Amniotic epithelial cell (primary cell): ENCODE results near the gene HLA-E.
"Not testable (repeated sequence)": the region's sequence is repeated elsewhere in the genome, so short reads cannot be mapped to it uniquely, and the experiment has no call there.

Experiments
- DNase-seq: peaks from one replicate; pipeline ENCODE4 v3.0.0-alpha.2; 2010; ENCODE audit warnings: low read depth

HLA-E gene

DNA sequence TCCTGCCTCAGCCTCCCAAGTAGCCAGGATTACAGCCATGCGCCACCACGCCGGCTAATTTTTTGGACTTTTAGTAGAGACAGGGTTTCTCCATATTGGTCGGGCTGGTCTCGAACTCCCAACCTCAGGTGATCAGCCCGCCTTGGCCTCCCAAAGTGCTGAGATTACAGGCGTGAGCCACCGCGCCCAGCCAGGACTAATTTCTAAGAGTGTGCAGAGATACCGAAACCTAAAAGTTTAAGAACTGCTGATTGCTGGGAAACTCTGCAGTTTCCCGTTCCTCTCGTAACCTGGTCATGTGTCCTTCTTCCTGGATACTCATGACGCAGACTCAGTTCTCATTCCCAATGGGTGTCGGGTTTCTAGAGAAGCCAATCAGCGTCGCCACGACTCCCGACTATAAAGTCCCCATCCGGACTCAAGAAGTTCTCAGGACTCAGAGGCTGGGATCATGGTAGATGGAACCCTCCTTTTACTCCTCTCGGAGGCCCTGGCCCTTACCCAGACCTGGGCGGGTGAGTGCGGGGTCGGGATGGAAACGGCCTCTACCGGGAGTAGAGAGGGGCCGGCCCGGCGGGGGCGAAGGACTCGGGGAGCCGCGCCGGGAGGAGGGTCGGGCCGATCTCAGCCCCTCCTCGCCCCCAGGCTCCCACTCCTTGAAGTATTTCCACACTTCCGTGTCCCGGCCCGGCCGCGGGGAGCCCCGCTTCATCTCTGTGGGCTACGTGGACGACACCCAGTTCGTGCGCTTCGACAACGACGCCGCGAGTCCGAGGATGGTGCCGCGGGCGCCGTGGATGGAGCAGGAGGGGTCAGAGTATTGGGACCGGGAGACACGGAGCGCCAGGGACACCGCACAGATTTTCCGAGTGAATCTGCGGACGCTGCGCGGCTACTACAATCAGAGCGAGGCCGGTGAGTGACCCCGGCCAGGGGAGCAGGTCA lies at the start of gene HLA-E:
TSS of gene HLA-E (plus strand) at position 429 of the 945 bp plus-strand sequence. CDS start at position 452, 23 bp downstream.
- peak; percentile 99 for DNase-seq

- no peak for DNase-seq
Observed at GRCh38 chr6:30441171-30441570, 48.1 kb upstream of the HLA-E start.

GRCh38 chr6:30443657-30444450 lies 45.5 kb upstream of the HLA-E start:
- DNase-seq: peak; percentile 19

DNA sequence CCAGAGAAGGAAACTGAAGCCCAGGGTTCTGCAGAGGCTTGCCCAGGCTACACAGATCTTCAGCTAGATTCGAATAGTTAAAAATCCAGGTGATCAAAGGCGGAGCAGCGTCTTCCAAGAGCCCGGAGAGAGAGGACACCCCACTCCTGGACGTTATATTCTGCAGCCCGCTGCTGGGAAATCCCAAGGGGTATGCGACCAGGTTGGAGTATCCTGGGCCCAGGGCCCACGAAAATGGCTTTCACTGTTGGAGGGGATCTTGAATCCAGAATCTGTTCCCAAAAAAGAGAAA lies 44.9 kb upstream of the HLA-E start:
- no peak for DNase-seq

- no peak for DNase-seq
Observed at GRCh38 chr6:30446259-30446658, 43.0 kb upstream of the HLA-E start.

GRCh38 chr6:30447237-30447636 lies 42.1 kb upstream of the HLA-E start:
- peak; percentile 10 for DNase-seq

GRCh38 chr6:30450548-30450908 lies 38.8 kb upstream of the HLA-E start:
- no peak for DNase-seq

DNA sequence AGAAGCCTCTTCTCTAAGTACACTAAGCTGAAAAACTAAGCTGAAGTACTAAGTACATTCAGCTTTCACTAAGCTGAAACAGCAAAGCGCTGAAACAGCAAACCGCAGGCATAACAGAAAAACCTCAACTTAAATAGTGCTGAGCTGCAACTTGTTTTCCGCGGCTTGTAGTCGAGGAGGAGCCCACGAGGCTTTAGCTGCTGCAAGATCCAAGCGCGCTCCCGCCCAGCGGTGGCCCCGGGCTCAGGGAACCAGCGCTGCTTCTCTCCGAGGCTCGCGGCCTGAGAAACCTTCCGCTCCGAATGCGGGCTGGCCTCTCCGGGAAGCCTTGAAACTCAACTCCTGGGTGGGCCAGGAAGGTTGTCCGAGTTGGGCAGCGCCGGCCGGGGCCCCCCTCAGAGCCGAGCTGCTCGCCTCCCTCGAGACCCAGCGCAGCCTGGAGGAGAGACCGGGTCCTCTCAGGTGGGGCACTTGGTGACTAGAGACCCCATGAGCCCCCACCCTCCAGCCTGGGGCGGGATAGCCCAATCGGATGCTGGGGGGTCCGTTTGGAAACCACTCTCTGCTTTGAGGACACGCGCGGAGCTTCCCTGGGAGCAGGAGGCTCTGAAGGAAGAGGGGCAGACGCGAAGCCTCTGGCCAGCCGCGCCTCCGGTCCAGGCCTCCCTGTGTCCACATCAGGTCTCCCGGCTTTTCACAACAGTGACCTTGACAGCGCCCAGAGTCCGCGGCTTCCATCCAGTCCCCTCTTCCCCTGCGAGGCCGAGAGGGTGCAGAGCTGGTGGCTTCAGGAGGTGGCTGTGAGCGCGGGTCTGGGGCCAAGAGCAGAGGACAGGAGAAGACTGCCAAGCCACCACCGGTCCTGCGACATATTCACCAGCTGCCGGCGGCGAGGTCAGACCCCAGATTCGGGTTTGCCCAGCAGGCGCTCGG lies 38.1 kb upstream of the HLA-E start:
- peak; percentile 76 for DNase-seq

DNA sequence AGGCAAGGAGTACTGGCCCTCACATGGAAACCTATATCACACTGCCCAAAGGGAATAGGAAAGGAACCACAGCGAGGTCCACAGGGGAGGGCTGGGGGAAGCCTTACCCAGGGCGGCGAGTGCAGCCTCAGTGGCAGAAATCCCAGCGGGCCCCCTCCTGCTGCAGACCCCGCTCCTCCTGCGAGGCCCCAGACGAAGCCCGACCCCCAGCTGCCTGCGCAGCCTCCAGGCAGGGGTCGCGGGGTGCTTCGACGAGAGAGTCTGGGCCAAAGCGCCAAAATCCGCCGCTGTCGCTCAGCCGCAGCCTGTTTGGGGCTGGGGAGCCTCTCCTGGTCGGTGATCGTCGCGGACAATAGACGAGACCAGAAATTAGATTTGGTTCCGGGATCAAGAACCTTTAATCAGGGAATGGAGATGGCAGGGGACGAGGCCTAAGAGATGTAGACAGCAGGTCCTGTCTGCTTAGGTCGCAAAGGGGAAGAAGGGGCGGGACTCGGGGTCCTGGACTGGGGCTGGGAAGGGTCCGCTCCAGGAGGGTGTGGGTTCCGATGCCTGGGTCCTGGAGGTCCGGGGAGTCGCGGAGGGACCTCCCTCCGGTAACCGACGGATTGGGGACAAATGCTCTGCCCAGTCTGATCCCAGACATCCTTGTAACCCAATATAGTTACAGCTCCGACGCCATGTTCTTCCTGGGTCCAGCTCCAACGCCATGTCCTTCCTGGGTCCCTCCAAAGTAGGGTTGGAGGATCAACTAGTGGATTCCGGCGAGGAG lies 36.4 kb upstream of the HLA-E start:
- DNase-seq: no peak

GRCh38 chr6:30453508-30454116 lies 35.7 kb upstream of the HLA-E start:
- DNase-seq: peak; percentile 79

- no peak for DNase-seq
Observed at GRCh38 chr6:30459145-30459544, 30.2 kb upstream of the HLA-E start.

- DNase-seq: no peak
Observed at GRCh38 chr6:30461055-30461454, 28.3 kb upstream of the HLA-E start.

- no peak for DNase-seq
Observed at GRCh38 chr6:30462482-30462881, 26.8 kb upstream of the HLA-E start.

DNA sequence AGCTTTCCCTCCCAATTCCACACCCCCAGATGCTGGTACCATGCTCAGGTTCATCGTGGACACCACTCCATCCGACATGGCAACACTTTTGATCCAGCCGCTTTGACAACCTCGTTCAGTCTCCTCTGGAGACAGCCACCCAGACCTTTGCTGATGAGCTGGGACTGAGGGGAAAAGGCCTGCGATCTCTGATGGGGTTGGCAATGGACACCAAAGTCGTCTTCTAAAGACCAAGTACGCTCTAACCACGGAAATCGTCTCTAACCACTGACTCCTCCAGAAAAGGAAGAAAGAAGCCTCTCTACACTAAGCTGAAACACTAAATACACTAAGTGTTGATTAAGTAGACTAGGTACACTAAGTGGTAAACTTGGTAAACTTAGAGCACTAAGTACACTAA lies 26.1 kb upstream of the HLA-E start:
- DNase-seq: no peak

DNA sequence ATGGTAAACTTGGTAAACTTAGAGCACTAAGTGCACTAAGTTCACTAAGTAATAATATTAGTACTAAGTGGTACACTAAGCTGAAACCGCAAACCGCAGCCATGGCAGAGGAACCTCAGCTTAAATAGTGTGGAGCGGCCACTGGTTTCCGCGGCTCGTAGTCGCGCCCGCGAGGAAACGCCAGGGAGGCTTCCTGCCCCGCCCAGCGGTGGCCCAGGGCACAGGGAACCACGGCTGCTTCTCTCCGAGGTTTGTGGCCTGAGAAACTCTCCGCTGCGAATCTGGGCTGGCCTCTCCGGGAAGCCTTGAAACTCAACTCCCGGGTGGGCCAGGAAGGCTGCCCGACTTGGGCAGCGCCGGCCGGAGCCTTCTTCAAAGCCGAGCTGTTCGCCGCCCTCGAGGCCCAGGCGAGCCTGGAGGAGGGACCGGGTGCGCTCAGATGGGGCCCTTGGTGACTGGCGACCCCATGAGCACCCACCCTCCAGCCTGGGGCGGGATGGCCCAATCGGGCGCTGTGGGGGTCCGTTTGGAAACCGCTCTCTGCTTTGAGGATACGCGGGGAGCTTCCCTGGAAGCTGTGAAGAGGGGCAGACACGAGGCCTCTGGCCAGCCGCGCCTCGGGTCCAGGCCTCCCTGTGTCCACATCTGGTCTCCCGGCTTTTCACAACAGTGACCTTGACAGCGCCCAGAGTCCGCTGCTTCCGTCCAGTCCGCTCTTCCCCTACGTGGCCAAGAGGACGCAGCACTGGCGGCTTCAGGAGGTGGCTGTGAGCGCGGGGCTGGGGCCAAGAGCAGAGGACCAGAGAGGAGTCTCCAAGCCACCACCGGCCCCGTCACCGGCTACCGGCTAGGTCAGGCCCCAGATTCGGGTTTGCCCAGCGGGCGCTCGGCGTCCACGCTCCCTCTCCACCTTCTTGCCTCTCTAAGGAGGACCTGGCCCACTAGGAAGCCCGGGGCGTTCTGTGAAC lies 25.4 kb upstream of the HLA-E start:
- DNase-seq: peak; percentile 35

GRCh38 chr6:30465595-30466306 lies 23.6 kb upstream of the HLA-E start:
- no peak for DNase-seq

DNA sequence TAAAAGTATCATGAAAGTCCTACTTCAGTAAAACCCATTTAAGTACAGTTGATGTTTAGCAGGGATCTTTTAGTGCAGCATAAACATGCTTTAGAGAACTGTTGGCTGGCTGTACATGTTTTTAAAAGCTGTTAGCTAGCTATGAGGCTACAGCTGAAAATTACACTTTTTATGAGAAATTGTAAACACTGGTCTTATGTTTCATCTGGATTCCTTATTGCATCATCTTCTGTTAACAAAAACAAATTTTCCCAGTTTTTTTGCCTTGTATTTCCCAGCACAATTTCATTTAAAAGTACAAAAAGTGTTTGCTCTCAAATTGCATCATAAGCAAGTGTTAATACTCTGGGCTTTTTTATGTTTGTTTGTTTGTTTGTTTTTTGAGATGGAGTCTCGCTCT lies 18.3 kb upstream of the HLA-E start:
- DNase-seq: no peak

- DNase-seq: not testable (repeated sequence)
Observed at GRCh38 chr6:30475116-30475515, 14.2 kb upstream of the HLA-E start.

DNA sequence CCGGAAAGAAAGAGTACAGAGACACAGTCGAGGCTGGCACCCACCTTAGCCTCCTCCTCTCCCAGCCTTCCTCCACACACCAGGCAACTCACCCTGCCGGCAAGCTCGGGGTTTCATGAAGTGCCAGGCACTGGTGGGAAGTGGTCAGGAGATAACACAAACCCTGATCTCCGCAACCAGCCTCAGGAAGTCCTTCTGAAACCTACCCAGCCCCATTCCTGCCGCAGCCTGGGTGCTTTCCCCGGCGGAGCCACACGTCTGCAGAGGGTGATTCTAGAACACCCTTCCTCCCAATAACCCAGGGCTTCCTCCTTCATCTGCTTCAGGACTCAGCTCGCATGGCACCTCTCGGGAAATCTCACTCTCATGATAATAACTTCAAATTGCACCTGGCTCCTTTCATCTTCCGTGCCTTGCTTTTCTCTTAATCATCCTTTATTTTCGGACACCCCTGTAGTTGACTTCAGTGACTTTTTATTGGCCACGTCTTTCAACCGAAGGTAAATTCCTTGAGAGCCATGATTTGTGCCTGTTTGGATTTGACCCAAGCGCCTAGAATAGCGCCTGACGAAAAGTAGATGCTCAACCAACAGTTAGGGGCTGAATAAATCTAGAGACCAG lies 8.7 kb upstream of the HLA-E start:
- peak; percentile 82 for DNase-seq
